ENCODE results near the gene PAIP2. TPM values are rescaled to one million over a fixed set of nuclear protein-coding genes. Genes with fewer than 3 reads are reported as not detected.

The PAIP2 gene
- total RNA-seq, result 84.4 and 92.4 TPM in 2 replicates

GRCh38 chr5:139341689-139342422, at the start of gene PAIP2:
TSS of gene PAIP2 (plus strand) at chr5:139341854. CDS start at chr5:139363785, 21,931 bp downstream.

GRCh38 chr5:139293507-139294373, 47.9 kb upstream of the PAIP2 start, which contains the start of gene MATR3:
TSS of gene MATR3 (plus strand) at chr5:139293740. CDS start at chr5:139307416, 13,676 bp downstream.

GRCh38 chr5:139383275-139383992, 41.8 kb downstream of the PAIP2 start, which contains the start of gene SLC23A1:
TSS of gene SLC23A1 (minus strand) at chr5:139383297. CDS start at chr5:139383253, 44 bp downstream.

GRCh38 chr5:139389701-139390638, 48.3 kb downstream of the PAIP2 start, which contains the start of gene MZB1:
TSS of gene MZB1 (minus strand) at chr5:139389913. CDS start at chr5:139389856, 57 bp downstream.

GRCh38 chr5:139394654-139395566, 53.3 kb downstream of the PAIP2 start, which contains the start of gene PROB1:
TSS of gene PROB1 (minus strand) at chr5:139395104. CDS start at chr5:139395081, 23 bp downstream.

GRCh38 chr5:139403787-139404483, 62.3 kb downstream of the PAIP2 start, which contains the start of gene SPATA24:
TSS of gene SPATA24 (minus strand) at chr5:139404089. CDS start at chr5:139404060, 29 bp downstream.

Other genes with a start within 250 kb of the PAIP2 start
- 57.9 and 105 TPM in 2 replicates for gene SIL1, start 143.5 kb upstream of the PAIP2 start, total RNA-seq
- 255 and 325 TPM in 2 replicates for gene MATR3, start 48.1 kb upstream of the PAIP2 start, total RNA-seq
- gene SLC23A1, start 41.4 kb downstream of the PAIP2 start, total RNA-seq, result not detected in 2 replicates
- gene MZB1, start 48.1 kb downstream of the PAIP2 start, total RNA-seq, result not detected in 2 replicates
- gene PROB1, start 53.2 kb downstream of the PAIP2 start, total RNA-seq, result 0.87 and 1.00 TPM in 2 replicates
- gene SPATA24, start 62.2 kb downstream of the PAIP2 start, total RNA-seq, result 4.0 and 4.9 TPM in 2 replicates
- gene DNAJC18, start 97.7 kb downstream of the PAIP2 start, total RNA-seq, result 4.1 and 8.7 TPM in 2 replicates
- gene ECSCR, start 120.9 kb downstream of the PAIP2 start, total RNA-seq, result 0.25 and 0.55 TPM in 2 replicates
- gene SMIM33, start 129.2 kb downstream of the PAIP2 start, total RNA-seq, result not detected in 2 replicates
- 8.6 and 9.5 TPM in 2 replicates for gene STING1, start 140.9 kb downstream of the PAIP2 start, total RNA-seq
- 46.5 and 49.8 TPM in 2 replicates for gene UBE2D2, start 219.5 kb downstream of the PAIP2 start, total RNA-seq